Left renal cortex interstitium (tissue), 4 donors: ENCODE data around the gene CR2. TPM values are rescaled to one million over a fixed set of nuclear protein-coding genes. Genes with fewer than 3 reads are reported as not detected.
"Not testable (repeated sequence)": the region's sequence is repeated elsewhere in the genome, so short reads cannot be mapped to it uniquely, and the experiment has no call there.

Experiments
- DNase-seq, 4 donors: peaks; one replicate each; pipeline ENCODE4 v3.0.0-alpha.2; 2013; ENCODE audit warnings: low read depth in 4 of 4, low spot score in 2 of 4, missing footprints in 1 of 4
- polyA plus RNA-seq, 4 donors: library from polyadenylated mRNA; unstranded; fragments of 120-200 nt; gene quantifications; one replicate each; pipeline ENCODE4 v1.2.1, GENCODE V29; 2013; ENCODE audit not compliant: insufficient read length in 4 of 4

CR2 gene
- polyA plus RNA-seq, 4 donors: 0.68 to 1.6 (median 1.1) TPM

GRCh38 chr1:207440626-207441025 lies 13.5 kb upstream of the CR2 start:
- no peak for DNase-seq

DNA sequence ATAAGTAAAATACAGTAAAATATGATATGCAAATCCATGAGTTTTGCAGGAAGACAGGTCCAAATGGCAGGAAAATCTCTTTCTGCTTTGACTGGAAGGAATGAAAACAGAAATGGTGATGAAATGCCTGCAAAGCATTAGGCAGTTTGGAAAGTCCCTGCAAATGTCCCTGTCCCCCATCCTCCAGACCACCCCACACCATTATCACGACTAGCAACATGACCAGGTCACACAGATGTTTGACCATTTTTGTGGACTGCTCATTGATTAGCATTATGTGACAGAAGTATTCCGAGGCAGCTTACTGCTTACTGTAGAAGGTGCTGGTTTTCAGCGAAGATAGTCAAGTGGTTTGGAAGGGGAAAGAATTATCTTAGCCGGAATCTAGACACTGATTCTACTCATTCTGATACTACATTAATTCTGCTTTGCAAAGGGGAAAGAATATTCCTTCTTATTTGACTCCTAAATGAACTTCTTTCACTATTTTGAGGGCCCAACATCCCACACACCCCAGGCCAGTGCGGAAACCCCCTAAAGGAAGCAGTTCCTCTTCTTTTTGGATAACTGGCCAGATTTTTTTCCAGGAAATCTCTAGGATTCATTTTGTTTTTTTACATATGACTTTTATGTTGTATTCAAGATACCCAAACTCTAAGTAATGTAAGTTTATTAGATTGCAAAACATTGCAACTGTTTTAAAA lies 9.5 kb upstream of the CR2 start:
- no peak for DNase-seq

DNA sequence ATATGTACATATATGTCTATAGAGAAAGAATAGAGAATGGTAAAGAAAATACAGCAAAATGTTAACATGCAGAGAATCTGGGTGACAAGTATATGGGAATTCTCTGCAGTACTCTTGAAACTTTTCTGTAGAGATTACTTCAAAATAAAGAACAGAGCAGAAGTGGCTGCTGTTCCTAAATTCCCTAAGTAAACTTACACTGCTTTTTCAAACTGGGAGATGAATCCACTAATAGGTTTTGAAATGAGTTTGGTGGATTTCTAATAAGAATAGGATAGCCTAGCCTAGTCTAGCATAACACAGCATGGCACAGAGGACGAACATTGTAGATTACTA lies 450 bp upstream of the CR2 start:
- DNase-seq: no peak

GRCh38 chr1:207455183-207455754 lies 1.1 kb downstream of the CR2 start:
- no peak for DNase-seq

GRCh38 chr1:207458414-207458813 lies 4.3 kb downstream of the CR2 start:
- no peak for DNase-seq

GRCh38 chr1:207459008-207459407 lies 4.9 kb downstream of the CR2 start:
- no peak for DNase-seq

GRCh38 chr1:207461649-207462048 lies 7.5 kb downstream of the CR2 start:
- no peak for DNase-seq

- DNase-seq: no peak
Measured at GRCh38 chr1:207462535-207462934, 8.4 kb downstream of the CR2 start.

DNA sequence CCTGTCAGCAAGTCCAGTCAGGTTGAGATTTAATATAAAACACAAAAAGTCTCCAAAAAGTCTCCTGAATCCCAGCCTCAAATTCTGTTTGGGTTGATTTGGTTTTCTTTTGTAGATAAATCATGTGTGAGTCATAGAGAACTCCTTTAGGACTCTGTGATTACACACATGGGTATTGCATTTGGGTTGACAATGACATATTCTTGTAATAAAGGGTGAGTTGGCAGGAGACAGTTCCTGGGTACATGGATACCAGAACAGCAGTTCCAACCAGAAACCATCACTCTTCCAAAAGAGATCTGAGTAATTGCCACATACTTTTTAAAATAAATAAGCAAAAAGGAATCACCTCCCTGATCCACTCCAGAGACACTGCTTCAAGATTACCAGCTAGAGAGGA lies 8.9 kb downstream of the CR2 start:
- DNase-seq: no peak

DNA sequence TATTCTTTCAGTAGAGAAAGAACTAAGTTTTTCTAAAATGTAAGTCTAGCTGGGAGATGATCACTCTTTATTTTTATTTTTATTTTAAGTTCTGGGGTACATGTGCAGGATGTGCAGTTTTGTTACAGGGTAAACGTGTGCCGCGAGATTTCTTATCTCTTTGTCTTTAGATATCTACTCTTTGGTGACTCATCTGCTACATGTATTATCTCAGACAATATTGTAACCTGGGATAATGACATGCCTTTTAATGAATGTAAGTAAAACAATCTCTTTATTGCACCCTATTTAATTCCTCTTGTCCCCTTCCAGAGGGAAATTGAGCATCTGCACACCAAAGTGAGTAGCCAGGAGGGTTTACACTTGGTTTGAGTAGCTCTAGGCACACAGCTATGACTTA lies 9.4 kb downstream of the CR2 start:
- no peak for DNase-seq

GRCh38 chr1:207470927-207471326 lies 16.8 kb downstream of the CR2 start:
- DNase-seq: no peak

GRCh38 chr1:207474210-207474609 lies 20.1 kb downstream of the CR2 start:
- DNase-seq: no peak

- DNase-seq: no peak
Measured at GRCh38 chr1:207486198-207486597, 32.1 kb downstream of the CR2 start.

DNA sequence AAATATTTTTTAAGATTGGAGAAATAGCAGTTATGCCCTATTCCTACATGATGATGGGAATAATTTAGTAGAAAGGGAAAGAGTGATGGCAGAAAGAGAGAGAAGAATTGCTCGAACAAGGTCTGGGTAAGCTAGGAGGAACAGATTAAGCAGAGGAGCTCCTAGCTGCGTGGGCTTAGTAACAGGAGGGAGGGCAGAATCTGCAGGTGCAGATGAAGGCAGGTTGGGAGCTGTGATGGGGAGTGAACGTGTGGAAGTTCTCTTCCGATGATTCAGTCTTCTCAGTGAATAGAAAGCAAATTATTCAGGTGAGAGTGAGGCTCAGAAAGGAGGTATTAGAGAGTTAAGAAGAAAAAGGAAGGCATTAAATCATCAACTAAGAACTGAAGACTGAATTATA lies 33.5 kb downstream of the CR2 start:
- no peak for DNase-seq

DNA sequence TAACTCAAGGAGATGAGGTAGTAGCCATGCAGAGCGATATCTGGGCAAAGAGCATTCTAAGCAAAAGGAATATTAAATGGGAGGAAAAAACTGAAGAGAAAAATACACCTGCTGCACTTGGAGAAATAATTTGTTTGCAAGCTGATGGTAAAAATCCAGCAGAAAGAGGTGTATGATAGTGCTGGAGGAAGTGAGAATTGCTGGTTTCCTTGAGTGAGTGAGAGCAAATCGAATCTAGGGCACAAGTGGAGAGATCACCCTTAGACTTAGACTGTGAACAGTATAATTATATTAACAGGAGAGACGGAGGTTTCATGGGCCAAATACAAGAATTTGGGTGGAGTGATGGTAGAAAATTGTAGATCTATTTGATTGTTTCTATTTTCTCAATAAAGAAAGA lies 39.1 kb downstream of the CR2 start:
- DNase-seq: no peak

DNA sequence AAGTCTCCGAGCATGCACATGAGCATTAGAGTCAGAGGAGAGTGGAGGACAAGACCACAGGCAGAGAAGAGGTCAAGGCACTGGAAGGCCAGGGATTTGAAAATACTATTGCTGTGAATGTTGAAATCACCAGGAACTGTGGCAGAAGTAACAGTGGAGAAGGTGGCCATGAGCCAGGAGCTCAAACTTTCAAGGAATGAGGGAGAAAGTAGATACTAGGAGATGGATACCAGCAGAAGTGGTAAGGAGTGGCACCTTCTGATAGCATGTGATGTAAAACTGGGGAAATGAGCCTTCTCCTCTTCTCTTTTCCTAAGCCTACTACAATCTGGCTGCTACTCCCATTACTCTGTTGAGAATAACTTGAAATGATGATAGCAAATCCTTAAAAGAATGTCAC lies 40.0 kb downstream of the CR2 start:
- no peak for DNase-seq

- DNase-seq: not testable (repeated sequence)
Measured at GRCh38 chr1:207495281-207495680, 41.2 kb downstream of the CR2 start.

- peak in 2 of 4 donors; percentile 20 to 21 for DNase-seq
Measured at GRCh38 chr1:207495801-207496792, 42.0 kb downstream of the CR2 start, which contains the start of gene CR1. Gene CR1 (plus strand): TSS chr1:207496157. CDS start chr1:207496268, 111 bp downstream.

DNA sequence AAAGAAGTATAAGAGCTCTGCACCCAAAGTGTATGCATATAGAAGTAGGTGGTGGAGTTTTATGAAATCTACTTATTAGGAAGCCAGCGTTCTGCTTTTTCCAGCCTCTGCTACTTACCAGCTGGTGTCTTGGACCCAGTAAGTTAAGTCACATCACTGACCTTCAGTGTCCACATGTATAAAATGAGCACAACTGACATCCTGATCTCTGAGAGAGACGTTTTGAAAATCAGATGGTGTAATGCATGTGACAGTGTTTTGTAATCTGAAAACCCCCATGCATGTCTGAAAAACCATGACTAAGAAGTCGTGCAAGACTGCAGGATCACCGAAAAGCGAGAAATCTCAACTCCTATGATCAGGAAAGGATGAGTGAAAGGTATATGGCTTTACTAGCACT lies 43.8 kb downstream of the CR2 start:
- no peak for DNase-seq

DNA sequence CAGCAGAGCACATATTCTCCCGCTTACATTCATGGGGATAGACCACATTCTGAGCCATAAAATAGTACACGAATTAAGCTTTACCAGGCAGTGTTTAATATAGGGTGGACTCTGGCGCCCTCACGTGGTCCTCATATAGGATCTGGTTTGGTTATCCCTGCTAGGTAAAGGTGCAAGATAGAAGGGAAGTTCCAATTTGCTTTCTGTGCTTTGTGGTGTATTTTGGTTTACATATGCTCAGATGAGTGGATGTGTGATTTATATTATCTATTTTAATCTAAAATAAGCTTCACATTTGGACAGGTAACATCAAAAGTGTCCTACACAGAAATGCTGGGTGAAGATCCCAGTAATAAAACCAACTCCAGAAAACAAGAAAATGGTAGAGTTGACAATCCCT lies 45.4 kb downstream of the CR2 start:
- DNase-seq: peak in 3 of 4 donors; percentile 34 to 67 (median 53)

- DNase-seq: no peak
Measured at GRCh38 chr1:207500306-207500705, 46.2 kb downstream of the CR2 start.
